K562 (cell line): ENCODE results near the gene PLK1. TPM values are rescaled to one million over a fixed set of nuclear protein-coding genes. Genes with fewer than 3 reads are reported as not detected.

Source experiments
- ARID2 ChIP-seq: fragments of 450-650 bp; IDR thresholded peaks from 2 replicates; pipeline ENCODE4 v1.6.1; 2017; ENCODE audit warnings: antibody characterized with exemption, mild to moderate bottlenecking
- BACH1 ChIP-seq: fragments of 200-800 bp; sonication (Bioruptor generic); IDR thresholded peaks from 2 replicates; pipeline ENCODE4 v1.6.1; 2016; ENCODE audit warnings: missing genetic modification characterization, missing compliant biosample characterization
- CHD1 ChIP-seq: fragments of 200-600 bp; sonication (generic); IDR thresholded peaks from one replicate; pipeline ENCODE4 v1.6.1; 2012; ENCODE audit warnings: mild to moderate bottlenecking, moderate library complexity, low read length, inconsistent platforms
- HNRNPLL ChIP-seq: fragments of 200-400 bp; formaldehyde crosslinking; IDR thresholded peaks from 2 replicates; pipeline ENCODE4 v1.6.1; 2017; ENCODE audit warnings: low read length, low read depth, mild to moderate bottlenecking; ENCODE audit not compliant: poor library complexity, severe bottlenecking
- HOXB6 ChIP-seq: fragments of 250-450 bp; sonication (Bioruptor Pico); IDR thresholded peaks from 2 replicates; pipeline ENCODE4 v1.5.1; 2022; ENCODE audit warnings: mild to moderate bottlenecking, borderline replicate concordance
- HSF4 ChIP-seq: fragments of 250-450 bp; sonication (Bioruptor Pico); IDR thresholded peaks from 2 replicates; pipeline ENCODE4 v2.1.2; 2022; ENCODE audit warnings: mild to moderate bottlenecking, moderate library complexity, borderline replicate concordance
- ILF3 ChIP-seq: fragments of 450-650 bp; IDR thresholded peaks from 2 replicates; pipeline ENCODE4 v1.6.1; 2018; ENCODE audit warnings: antibody characterized with exemption, mild to moderate bottlenecking, moderate library complexity, borderline replicate concordance
- MAZ ChIP-seq, 2 experiments: fragments of 450-650 bp in 1 of 2; sonication (generic) in 1 of 2; formaldehyde crosslinking; IDR thresholded peaks in 1 of 2; conservative IDR thresholded peaks in 1 of 2; 2 replicates each; pipeline versions ENCODE4 v1.4.0 to v1.5.0; 2020; ENCODE audit warnings: mild to moderate bottlenecking in 1 of 2, missing genetic modification reagents in 1 of 2
- MTF1 ChIP-seq: fragments of 250-450 bp; sonication (Bioruptor Pico); IDR thresholded peaks from 2 replicates; pipeline ENCODE4 v1.9.0; 2021; ENCODE audit warnings: moderate library complexity, mild to moderate bottlenecking, inconsistent platforms, borderline replicate concordance
- PHB2 ChIP-seq: fragments of 450-650 bp; IDR thresholded peaks from 2 replicates; pipeline ENCODE4 v1.6.1; 2017; ENCODE audit warnings: low read depth
- SIRT6 ChIP-seq: IDR thresholded peaks from one replicate; pipeline ENCODE4 v1.6.1; 2012; ENCODE audit warnings: low read depth, mild to moderate bottlenecking, control low read depth, inconsistent platforms, low read length, moderate library complexity
- SUPT5H ChIP-seq: fragments of 450-650 bp; IDR thresholded peaks from 2 replicates; pipeline ENCODE4 v1.6.1; 2016
- ZFP1 ChIP-seq: fragments of 450-650 bp; formaldehyde crosslinking; IDR thresholded peaks from 2 replicates; pipeline ENCODE4 v1.4.0; 2020; ENCODE audit warnings: mild to moderate bottlenecking, mixed read lengths
- ZKSCAN8 ChIP-seq: fragments of 200-800 bp; sonication (Bioruptor generic); IDR thresholded peaks from 2 replicates; pipeline ENCODE4 v1.6.1; 2016; ENCODE audit warnings: missing genetic modification characterization, missing compliant biosample characterization
- ZNF133 ChIP-seq: fragments of 250-450 bp; sonication (Bioruptor Pico); IDR thresholded peaks from 2 replicates; pipeline ENCODE4 v1.4.0; 2020; ENCODE audit warnings: mild to moderate bottlenecking
- ZNF143 ChIP-seq: sonication (generic); formaldehyde crosslinking; IDR thresholded peaks from 2 replicates; pipeline ENCODE4 v1.9.0; 2022; ENCODE audit warnings: mild to moderate bottlenecking, missing genetic modification reagents
- ZNF561 ChIP-seq: fragments of 450-650 bp; formaldehyde crosslinking; conservative IDR thresholded peaks from 2 replicates; pipeline ENCODE4 v1.4.0; 2020; ENCODE audit warnings: mild to moderate bottlenecking, moderate library complexity
- ZNF57 ChIP-seq: fragments of 450-650 bp; formaldehyde crosslinking; IDR thresholded peaks from 2 replicates; pipeline ENCODE4 v1.4.0; 2020; ENCODE audit warnings: mild to moderate bottlenecking, moderate library complexity
- polyA plus RNA-seq, 8 experiments: library from polyadenylated mRNA; depleted of rRNA in 4 of 8; stranded (reverse) in 5 of 8; unstranded in 3 of 8; fragments of >200 nt; fragmentation: Nextera tagmentation in 2 of 8; fragmentation: Illumina TruSeq in 1 of 8; extraction: Ambion mirVana in 2 of 8; extraction: Trizol in 1 of 8; gene quantifications; 2 replicates each; pipeline versions ENCODE4 v1.2.1 to v1.2.3, GENCODE V29; 2011 to 2014; ENCODE audit warnings: inconsistent platforms in 1 of 8, missing spikeins in 1 of 8
- total RNA-seq, 7 experiments: library from RNA; depleted of rRNA in 6 of 7; stranded (reverse); fragments of >200 nt in 6 of 7; fragmentation: Illumina TruSeq in 2 of 7; extraction: Trizol in 2 of 7; gene quantifications; 2 replicates each; pipeline versions ENCODE4 v1.2.1 to v1.2.3, GENCODE V29; 2011 to 2021; ENCODE audit warnings: low replicate concordance in 1 of 7
- TF ChIP-seq, protein P1 (sequence below): IDR thresholded peaks from 2 replicates; pipeline ENCODE4 v1.6.1; 2014; ENCODE audit warnings: antibody characterized with exemption
- TF ChIP-seq, protein P2 (sequence below): sonication (generic); formaldehyde crosslinking; IDR thresholded peaks from 2 replicates; pipeline ENCODE4 v1.8.1; 2023; ENCODE audit warnings: missing genetic modification reagents, mild to moderate bottlenecking, borderline replicate concordance
- TF ChIP-seq, protein P3 (sequence below): sonication (generic); IDR thresholded peaks from 2 replicates; pipeline ENCODE4 v1.6.1; 2016
- TF ChIP-seq, protein P4 (sequence below): fragments of 250-450 bp; sonication (Bioruptor Pico); IDR thresholded peaks from 2 replicates; pipeline ENCODE4 v1.8.0; 2021; ENCODE audit warnings: moderate library complexity, mild to moderate bottlenecking, inconsistent platforms

PLK1 gene
- total and polyA plus RNA-seq, 9 of the 15 experiments (the other 6 are each of a cell fraction or from before 2014, with no cell fraction given) = 13.6 to 212 (median 45.5) TPM

DNA sequence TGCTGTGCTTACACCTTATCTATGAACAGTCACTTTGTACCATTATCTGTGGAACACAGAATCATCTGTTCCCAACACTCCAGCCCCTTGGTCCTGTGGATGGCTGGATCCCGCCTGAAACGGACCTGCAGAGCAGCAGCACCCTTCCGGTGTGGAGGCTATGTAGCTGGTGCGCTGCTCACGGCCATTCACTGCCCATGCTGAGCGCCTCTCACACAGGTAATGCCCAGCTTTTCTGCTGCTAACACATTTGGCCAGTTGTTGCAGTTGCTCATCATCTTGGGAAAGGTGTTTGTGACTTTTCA, 11.4 kb upstream of the PLK1 start (continued):
- no peak for TF ChIP-seq HSF4 (CRISPR knock-in tag)
- TF ChIP-seq, protein P1, sequence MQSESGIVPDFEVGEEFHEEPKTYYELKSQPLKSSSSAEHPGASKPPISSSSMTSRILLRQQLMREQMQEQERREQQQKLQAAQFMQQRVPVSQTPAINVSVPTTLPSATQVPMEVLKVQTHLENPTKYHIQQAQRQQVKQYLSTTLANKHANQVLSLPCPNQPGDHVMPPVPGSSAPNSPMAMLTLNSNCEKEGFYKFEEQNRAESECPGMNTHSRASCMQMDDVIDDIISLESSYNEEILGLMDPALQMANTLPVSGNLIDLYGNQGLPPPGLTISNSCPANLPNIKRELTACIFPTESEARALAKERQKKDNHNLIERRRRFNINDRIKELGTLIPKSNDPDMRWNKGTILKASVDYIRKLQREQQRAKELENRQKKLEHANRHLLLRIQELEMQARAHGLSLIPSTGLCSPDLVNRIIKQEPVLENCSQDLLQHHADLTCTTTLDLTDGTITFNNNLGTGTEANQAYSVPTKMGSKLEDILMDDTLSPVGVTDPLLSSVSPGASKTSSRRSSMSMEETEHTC = no peak
- TF ChIP-seq, protein P2, sequence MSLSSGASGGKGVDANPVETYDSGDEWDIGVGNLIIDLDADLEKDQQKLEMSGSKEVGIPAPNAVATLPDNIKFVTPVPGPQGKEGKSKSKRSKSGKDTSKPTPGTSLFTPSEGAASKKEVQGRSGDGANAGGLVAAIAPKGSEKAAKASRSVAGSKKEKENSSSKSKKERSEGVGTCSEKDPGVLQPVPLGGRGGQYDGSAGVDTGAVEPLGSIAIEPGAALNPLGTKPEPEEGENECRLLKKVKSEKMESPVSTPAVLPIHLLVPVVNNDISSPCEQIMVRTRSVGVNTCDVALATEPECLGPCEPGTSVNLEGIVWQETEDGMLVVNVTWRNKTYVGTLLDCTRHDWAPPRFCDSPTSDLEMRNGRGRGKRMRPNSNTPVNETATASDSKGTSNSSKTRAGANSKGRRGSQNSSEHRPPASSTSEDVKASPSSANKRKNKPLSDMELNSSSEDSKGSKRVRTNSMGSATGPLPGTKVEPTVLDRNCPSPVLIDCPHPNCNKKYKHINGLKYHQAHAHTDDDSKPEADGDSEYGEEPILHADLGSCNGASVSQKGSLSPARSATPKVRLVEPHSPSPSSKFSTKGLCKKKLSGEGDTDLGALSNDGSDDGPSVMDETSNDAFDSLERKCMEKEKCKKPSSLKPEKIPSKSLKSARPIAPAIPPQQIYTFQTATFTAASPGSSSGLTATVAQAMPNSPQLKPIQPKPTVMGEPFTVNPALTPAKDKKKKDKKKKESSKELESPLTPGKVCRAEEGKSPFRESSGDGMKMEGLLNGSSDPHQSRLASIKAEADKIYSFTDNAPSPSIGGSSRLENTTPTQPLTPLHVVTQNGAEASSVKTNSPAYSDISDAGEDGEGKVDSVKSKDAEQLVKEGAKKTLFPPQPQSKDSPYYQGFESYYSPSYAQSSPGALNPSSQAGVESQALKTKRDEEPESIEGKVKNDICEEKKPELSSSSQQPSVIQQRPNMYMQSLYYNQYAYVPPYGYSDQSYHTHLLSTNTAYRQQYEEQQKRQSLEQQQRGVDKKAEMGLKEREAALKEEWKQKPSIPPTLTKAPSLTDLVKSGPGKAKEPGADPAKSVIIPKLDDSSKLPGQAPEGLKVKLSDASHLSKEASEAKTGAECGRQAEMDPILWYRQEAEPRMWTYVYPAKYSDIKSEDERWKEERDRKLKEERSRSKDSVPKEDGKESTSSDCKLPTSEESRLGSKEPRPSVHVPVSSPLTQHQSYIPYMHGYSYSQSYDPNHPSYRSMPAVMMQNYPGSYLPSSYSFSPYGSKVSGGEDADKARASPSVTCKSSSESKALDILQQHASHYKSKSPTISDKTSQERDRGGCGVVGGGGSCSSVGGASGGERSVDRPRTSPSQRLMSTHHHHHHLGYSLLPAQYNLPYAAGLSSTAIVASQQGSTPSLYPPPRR (CRISPR knock-in tag) = no peak
- TF ChIP-seq SUPT5H = 0 out of 2 replicates have a peak, but pooled peaks have one; percentile 25
- TF ChIP-seq, protein P3, sequence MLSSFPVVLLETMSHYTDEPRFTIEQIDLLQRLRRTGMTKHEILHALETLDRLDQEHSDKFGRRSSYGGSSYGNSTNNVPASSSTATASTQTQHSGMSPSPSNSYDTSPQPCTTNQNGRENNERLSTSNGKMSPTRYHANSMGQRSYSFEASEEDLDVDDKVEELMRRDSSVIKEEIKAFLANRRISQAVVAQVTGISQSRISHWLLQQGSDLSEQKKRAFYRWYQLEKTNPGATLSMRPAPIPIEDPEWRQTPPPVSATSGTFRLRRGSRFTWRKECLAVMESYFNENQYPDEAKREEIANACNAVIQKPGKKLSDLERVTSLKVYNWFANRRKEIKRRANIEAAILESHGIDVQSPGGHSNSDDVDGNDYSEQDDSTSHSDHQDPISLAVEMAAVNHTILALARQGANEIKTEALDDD = no peak
- TF ChIP-seq ZFP1 (CRISPR knock-in tag) = no peak
- TF ChIP-seq ZNF561 = no peak
- no peak for TF ChIP-seq HOXB6 (CRISPR knock-in tag)
- no peak for TF ChIP-seq ZNF133
- TF ChIP-seq PHB2 = peak; percentile 77; the same call in 1 of the 2 replicates
- TF ChIP-seq ILF3 = no peak
- TF ChIP-seq BACH1 (tag) = no peak
- TF ChIP-seq MTF1 = no peak
- no peak for TF ChIP-seq CHD1
- no peak for TF ChIP-seq SIRT6
- TF ChIP-seq HNRNPLL = no peak
- no peak for TF ChIP-seq ARID2
- TF ChIP-seq ZNF143 (CRISPR knock-in tag) = no peak
- TF ChIP-seq, protein P4, sequence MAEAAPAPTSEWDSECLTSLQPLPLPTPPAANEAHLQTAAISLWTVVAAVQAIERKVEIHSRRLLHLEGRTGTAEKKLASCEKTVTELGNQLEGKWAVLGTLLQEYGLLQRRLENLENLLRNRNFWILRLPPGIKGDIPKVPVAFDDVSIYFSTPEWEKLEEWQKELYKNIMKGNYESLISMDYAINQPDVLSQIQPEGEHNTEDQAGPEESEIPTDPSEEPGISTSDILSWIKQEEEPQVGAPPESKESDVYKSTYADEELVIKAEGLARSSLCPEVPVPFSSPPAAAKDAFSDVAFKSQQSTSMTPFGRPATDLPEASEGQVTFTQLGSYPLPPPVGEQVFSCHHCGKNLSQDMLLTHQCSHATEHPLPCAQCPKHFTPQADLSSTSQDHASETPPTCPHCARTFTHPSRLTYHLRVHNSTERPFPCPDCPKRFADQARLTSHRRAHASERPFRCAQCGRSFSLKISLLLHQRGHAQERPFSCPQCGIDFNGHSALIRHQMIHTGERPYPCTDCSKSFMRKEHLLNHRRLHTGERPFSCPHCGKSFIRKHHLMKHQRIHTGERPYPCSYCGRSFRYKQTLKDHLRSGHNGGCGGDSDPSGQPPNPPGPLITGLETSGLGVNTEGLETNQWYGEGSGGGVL = no peak
- no peak for TF ChIP-seq ZNF57
- TF ChIP-seq ZKSCAN8 (CRISPR knock-in tag) = 0 out of 2 replicates have a peak, but pooled peaks have one; percentile 9
- no peak; a peak in 1 of 4 replicates for TF ChIP-seq MAZ (CRISPR knock-in tag; conservative IDR thresholded peaks at IDR 0.05 in 1 of 2, IDR thresholded peaks at IDR 0.05 in 1 of 2)
